ENCODE measurements around the gene ARHGAP29.

DNA sequence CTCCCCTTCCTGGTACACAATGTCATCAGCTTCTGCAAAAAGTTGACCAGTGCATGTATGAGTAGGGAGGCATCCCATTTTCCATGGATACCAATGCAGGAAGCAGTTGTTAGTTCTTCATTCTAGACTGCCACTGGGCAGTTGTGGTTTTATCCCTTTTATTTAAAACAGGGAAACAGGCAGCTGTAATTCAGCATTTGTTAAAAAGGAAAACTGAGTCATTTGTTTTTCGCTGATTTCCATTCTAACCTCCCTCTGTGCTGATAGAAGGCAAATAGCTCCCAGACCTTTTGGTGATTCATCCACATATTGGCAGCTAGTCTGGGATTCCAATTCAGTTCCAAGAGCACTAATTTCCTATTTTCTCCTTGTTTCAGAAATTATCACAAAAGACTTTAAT lies 95.4 kb downstream of the ARHGAP29 start:
- TF ChIP-seq, protein P1, sequence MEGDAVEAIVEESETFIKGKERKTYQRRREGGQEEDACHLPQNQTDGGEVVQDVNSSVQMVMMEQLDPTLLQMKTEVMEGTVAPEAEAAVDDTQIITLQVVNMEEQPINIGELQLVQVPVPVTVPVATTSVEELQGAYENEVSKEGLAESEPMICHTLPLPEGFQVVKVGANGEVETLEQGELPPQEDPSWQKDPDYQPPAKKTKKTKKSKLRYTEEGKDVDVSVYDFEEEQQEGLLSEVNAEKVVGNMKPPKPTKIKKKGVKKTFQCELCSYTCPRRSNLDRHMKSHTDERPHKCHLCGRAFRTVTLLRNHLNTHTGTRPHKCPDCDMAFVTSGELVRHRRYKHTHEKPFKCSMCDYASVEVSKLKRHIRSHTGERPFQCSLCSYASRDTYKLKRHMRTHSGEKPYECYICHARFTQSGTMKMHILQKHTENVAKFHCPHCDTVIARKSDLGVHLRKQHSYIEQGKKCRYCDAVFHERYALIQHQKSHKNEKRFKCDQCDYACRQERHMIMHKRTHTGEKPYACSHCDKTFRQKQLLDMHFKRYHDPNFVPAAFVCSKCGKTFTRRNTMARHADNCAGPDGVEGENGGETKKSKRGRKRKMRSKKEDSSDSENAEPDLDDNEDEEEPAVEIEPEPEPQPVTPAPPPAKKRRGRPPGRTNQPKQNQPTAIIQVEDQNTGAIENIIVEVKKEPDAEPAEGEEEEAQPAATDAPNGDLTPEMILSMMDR (IDR thresholded peaks at IDR 0.05; ENCODE audit: insufficient read depth, low read depth, low read length), result no peak
- TF ChIP-seq EZH2 (IDR thresholded peaks at IDR 0.05; ENCODE audit: insufficient read depth, low read length), result no peak

All from astrocyte (in vitro differentiated cells and primary cell).